ENCODE data around the gene ZNF454.

ZNF454 gene

GRCh38 chr5:178940569-178941360 lies at the start of gene ZNF454:
Gene ZNF454 (plus strand): TSS chr5:178941198. CDS start chr5:178942792, 1,594 bp downstream.
- Histone ChIP-seq H3K27ac (ENCODE audit: low read length) (no peak within 1 kb of the TSS), H3K4me3 (ENCODE audit: low read length) (peak within 1 kb of the TSS; percentile 73), H3K4me1 (ENCODE audit: control insufficient read depth, low read depth, low read length) (no peaks in the 10 kb centered on the region), H3K36me3 (ENCODE audit: control insufficient read depth, low read depth, low read length) (no peaks in the 10 kb centered on the region), H3K27me3 (ENCODE audit: control insufficient read depth, insufficient read depth, low read length) (no peaks in the 10 kb centered on the region), H3K9me3 (ENCODE audit: control insufficient read depth, low read depth, low read length) (peaks cover 42% of the 10 kb centered on the region), H3K9ac (ENCODE audit: low read length) (peak within 1 kb of the TSS; percentile 52)

- H3K27ac ChIP-seq (ENCODE audit: low read length) = no peak within 1 kb of the TSS
- H3K9ac ChIP-seq (ENCODE audit: low read length) = peak within 1 kb of the TSS; percentile 83
- peak within 1 kb of the TSS; percentile 87 for H3K4me3 ChIP-seq (ENCODE audit: low read length)
- no peaks in the 10 kb centered on the region for H3K36me3 ChIP-seq (ENCODE audit: control insufficient read depth, low read depth, low read length)
- H3K4me1 ChIP-seq (ENCODE audit: control insufficient read depth, low read depth, low read length) = peaks cover 4% of the 10 kb centered on the region
- H3K9me3 ChIP-seq (ENCODE audit: control insufficient read depth, low read depth, low read length) = no peaks in the 10 kb centered on the region
- no peaks in the 10 kb centered on the region for H3K27me3 ChIP-seq (ENCODE audit: control insufficient read depth, insufficient read depth, low read length)
Observed at GRCh38 chr5:178895615-178896571, 45.1 kb upstream of the ZNF454 start, which contains the start of gene ZFP2. Gene ZFP2 (plus strand): TSS chr5:178895913. CDS start chr5:178931314, 35,401 bp downstream.

GRCh38 chr5:178899289-178899688 lies 41.7 kb upstream of the ZNF454 start:
- Histone ChIP-seq H3K4me3 (ENCODE audit: low read length) (no peak overlapping the region), H3K27ac (ENCODE audit: low read length) (no peak overlapping the region), H3K36me3 (ENCODE audit: control insufficient read depth, low read depth, low read length) (no peaks in the 10 kb centered on the region), H3K9ac (ENCODE audit: low read length) (no peak overlapping the region), H3K9me3 (ENCODE audit: control insufficient read depth, low read depth, low read length) (peaks cover 10% of the 10 kb centered on the region), H3K27me3 (ENCODE audit: control insufficient read depth, insufficient read depth, low read length) (no peaks in the 10 kb centered on the region), H3K4me1 (ENCODE audit: control insufficient read depth, low read depth, low read length) (peaks cover 4% of the 10 kb centered on the region)

GRCh38 chr5:178902849-178903248 lies 38.1 kb upstream of the ZNF454 start:
- Histone ChIP-seq H3K9ac (ENCODE audit: low read length) (no peak overlapping the region), H3K4me3 (ENCODE audit: low read length) (no peak overlapping the region), H3K27ac (ENCODE audit: low read length) (no peak overlapping the region), H3K4me1 (ENCODE audit: control insufficient read depth, low read depth, low read length) (no peaks in the 10 kb centered on the region), H3K27me3 (ENCODE audit: control insufficient read depth, insufficient read depth, low read length) (no peaks in the 10 kb centered on the region), H3K9me3 (ENCODE audit: control insufficient read depth, low read depth, low read length) (peaks cover 24% of the 10 kb centered on the region), H3K36me3 (ENCODE audit: control insufficient read depth, low read depth, low read length) (no peaks in the 10 kb centered on the region)

- Histone ChIP-seq H3K27me3 (ENCODE audit: control insufficient read depth, insufficient read depth, low read length) (no peaks in the 10 kb centered on the region), H3K36me3 (ENCODE audit: control insufficient read depth, low read depth, low read length) (no peaks in the 10 kb centered on the region), H3K9me3 (ENCODE audit: control insufficient read depth, low read depth, low read length) (peaks cover 85% of the 10 kb centered on the region), H3K9ac (ENCODE audit: low read length) (no peak overlapping the region), H3K27ac (ENCODE audit: low read length) (no peak overlapping the region), H3K4me1 (ENCODE audit: control insufficient read depth, low read depth, low read length) (no peaks in the 10 kb centered on the region), H3K4me3 (ENCODE audit: low read length) (no peak overlapping the region)
Observed at GRCh38 chr5:178931846-178932760, 8.9 kb upstream of the ZNF454 start.

GRCh38 chr5:178941361-178941760 lies 363 bp downstream of the ZNF454 start:
- Histone ChIP-seq H3K4me3 (ENCODE audit: low read length) (peak overlapping the region; percentile 73), H3K27me3 (ENCODE audit: control insufficient read depth, insufficient read depth, low read length) (no peaks in the 10 kb centered on the region), H3K9ac (ENCODE audit: low read length) (peak overlapping the region; percentile 52), H3K27ac (ENCODE audit: low read length) (no peak overlapping the region), H3K4me1 (ENCODE audit: control insufficient read depth, low read depth, low read length) (no peaks in the 10 kb centered on the region), H3K36me3 (ENCODE audit: control insufficient read depth, low read depth, low read length) (no peaks in the 10 kb centered on the region), H3K9me3 (ENCODE audit: control insufficient read depth, low read depth, low read length) (peaks cover 36% of the 10 kb centered on the region)

- H3K4me1 ChIP-seq (ENCODE audit: control insufficient read depth, low read depth, low read length) = no peaks in the 10 kb centered on the region
- peaks cover 74% of the 10 kb centered on the region for H3K9me3 ChIP-seq (ENCODE audit: control insufficient read depth, low read depth, low read length)
- H3K9ac ChIP-seq (ENCODE audit: low read length) = no peak overlapping the region
Observed at GRCh38 chr5:178965465-178966055, 24.6 kb downstream of the ZNF454 start.

GRCh38 chr5:178981381-178981780 lies 40.4 kb downstream of the ZNF454 start:
- Histone ChIP-seq H3K9ac (ENCODE audit: low read length) (no peak overlapping the region), H3K4me1 (ENCODE audit: control insufficient read depth, low read depth, low read length) (no peaks in the 10 kb centered on the region), H3K36me3 (ENCODE audit: control insufficient read depth, low read depth, low read length) (no peaks in the 10 kb centered on the region), H3K4me3 (ENCODE audit: low read length) (no peak overlapping the region), H3K9me3 (ENCODE audit: control insufficient read depth, low read depth, low read length) (peaks cover 59% of the 10 kb centered on the region), H3K27ac (ENCODE audit: low read length) (no peak overlapping the region), H3K27me3 (ENCODE audit: control insufficient read depth, insufficient read depth, low read length) (no peaks in the 10 kb centered on the region)

More at GRCh38 chr5:178965465-178966055, 24.6 kb downstream of the ZNF454 start:
- no peak overlapping the region for H3K27ac ChIP-seq (ENCODE audit: low read length)
- peaks cover 7% of the 10 kb centered on the region for H3K36me3 ChIP-seq (ENCODE audit: control insufficient read depth, low read depth, low read length)
- no peak overlapping the region for H3K4me3 ChIP-seq (ENCODE audit: low read length)
- no peaks in the 10 kb centered on the region for H3K27me3 ChIP-seq (ENCODE audit: control insufficient read depth, insufficient read depth, low read length)

GRCh38 chr5:178982941-178983340 lies 41.9 kb downstream of the ZNF454 start:
- Histone ChIP-seq H3K9me3 (ENCODE audit: control insufficient read depth, low read depth, low read length) (peaks cover 48% of the 10 kb centered on the region), H3K9ac (ENCODE audit: low read length) (no peak overlapping the region), H3K27me3 (ENCODE audit: control insufficient read depth, insufficient read depth, low read length) (no peaks in the 10 kb centered on the region), H3K4me1 (ENCODE audit: control insufficient read depth, low read depth, low read length) (no peaks in the 10 kb centered on the region), H3K4me3 (ENCODE audit: low read length) (no peak overlapping the region), H3K27ac (ENCODE audit: low read length) (no peak overlapping the region), H3K36me3 (ENCODE audit: control insufficient read depth, low read depth, low read length) (no peaks in the 10 kb centered on the region)

- Histone ChIP-seq H3K9me3 (ENCODE audit: control insufficient read depth, low read depth, low read length) (peaks cover 40% of the 10 kb centered on the region), H3K27me3 (ENCODE audit: control insufficient read depth, insufficient read depth, low read length) (no peaks in the 10 kb centered on the region), H3K36me3 (ENCODE audit: control insufficient read depth, low read depth, low read length) (no peaks in the 10 kb centered on the region), H3K4me1 (ENCODE audit: control insufficient read depth, low read depth, low read length) (no peaks in the 10 kb centered on the region), H3K27ac (ENCODE audit: low read length) (no peak overlapping the region), H3K9ac (ENCODE audit: low read length) (no peak overlapping the region), H3K4me3 (ENCODE audit: low read length) (no peak overlapping the region)
Observed at GRCh38 chr5:178983728-178984127, 42.7 kb downstream of the ZNF454 start.

All from iPS-18a (cell line).